Naive thymus-derived CD4-positive, alpha-beta T cell (primary cell): ENCODE measurements around the gene NSFL1C. TPM values are rescaled to one million over a fixed set of nuclear protein-coding genes. Genes with fewer than 3 reads are reported as not detected.
A peak's percentile ranks its signal among the peaks of the same experiment; 100 is the strongest.
"Not testable (repeated sequence)": the region's sequence is repeated elsewhere in the genome, so short reads cannot be mapped to it uniquely, and the experiment has no call there.

Experiments used
- ATAC-seq: fragments of 150-1000 bp; cut with Tn5 transposase; 2 replicates; pipeline ENCODE4 v1.10.0; 2021; ENCODE audit warnings: mild to moderate bottlenecking, moderate library complexity
- CTCF ChIA-PET: fragments of 350-600 bp; sonication (Branson Sonifier 250); formaldehyde crosslinking; loops from one replicate; lab custom pipeline; 2021; ENCODE audit warnings: antibody characterized with exemption; lab: Charles Lee
- POLR2A ChIA-PET: fragments of 350-600 bp; sonication (Branson Sonifier 250); formaldehyde crosslinking; loops from one replicate; lab custom pipeline; 2021; ENCODE audit warnings: antibody characterized with exemption, inconsistent platforms; lab: Charles Lee
- DNase-seq, 9 donors: peaks; one replicate each; pipeline versions ENCODE4 v3.0.0 to v3.0.0-alpha.2; 2020 to 2022; ENCODE audit warnings: mixed read lengths in 1 of 9
- H3K27ac ChIP-seq: one replicate; pipeline ENCODE4 v1.7.0; 2013; ENCODE audit warnings: mild to moderate bottlenecking, low read depth, low read length, moderate library complexity
- H3K27me3 ChIP-seq, 2 donors: one replicate each; pipeline ENCODE4 v1.7.0; 2013; ENCODE audit warnings: low read length in 2 of 2, mild to moderate bottlenecking in 2 of 2, moderate library complexity in 2 of 2; ENCODE audit not compliant: control insufficient read depth in 2 of 2, insufficient read depth in 2 of 2
- H3K36me3 ChIP-seq, 3 experiments: 1 replicate in 2 of 3; 2 replicates in 1 of 3; pipeline ENCODE4 v1.7.0; 2013; ENCODE audit warnings: low read length in 3 of 3, mild to moderate bottlenecking in 3 of 3, moderate library complexity in 1 of 3; ENCODE audit not compliant: insufficient read depth in 3 of 3, control insufficient read depth in 2 of 3
- H3K4me1 ChIP-seq, 2 donors: one replicate each; pipeline ENCODE4 v1.7.0; 2013; ENCODE audit warnings: low read length in 2 of 2, mild to moderate bottlenecking in 2 of 2, moderate library complexity in 1 of 2; ENCODE audit not compliant: control insufficient read depth in 2 of 2, insufficient read depth in 2 of 2
- H3K4me3 ChIP-seq: 2 replicates; pipeline ENCODE4 v1.7.0; 2013; ENCODE audit warnings: mild to moderate bottlenecking, low read length
- H3K9me3 ChIP-seq, 3 experiments: 1 replicate in 2 of 3; 2 replicates in 1 of 3; pipeline ENCODE4 v1.7.0; 2013; ENCODE audit warnings: low read length in 3 of 3; ENCODE audit not compliant: control insufficient read depth in 2 of 3
- H3K27ac Mint-ChIP-seq, 9 donors: one replicate each; pipeline ENCODE4 v1.8.0; 2020 to 2022; ENCODE audit warnings: mixed read lengths in 9 of 9, mild to moderate bottlenecking in 8 of 9, moderate library complexity in 5 of 9, inconsistent platforms in 2 of 9
- H3K27me3 Mint-ChIP-seq, 5 donors: one replicate each; pipeline ENCODE4 v1.8.0; 2021 to 2022; ENCODE audit warnings: mixed read lengths in 5 of 5, mild to moderate bottlenecking in 1 of 5
- H3K36me3 Mint-ChIP-seq, 5 donors: one replicate each; pipeline ENCODE4 v1.8.0; 2020 to 2022; ENCODE audit warnings: mixed read lengths in 5 of 5, mild to moderate bottlenecking in 3 of 5, inconsistent platforms in 1 of 5
- H3K4me1 Mint-ChIP-seq, 7 donors: one replicate each; pipeline ENCODE4 v1.8.0; 2020 to 2022; ENCODE audit warnings: mixed read lengths in 7 of 7, mild to moderate bottlenecking in 3 of 7, inconsistent platforms in 1 of 7
- H3K4me3 Mint-ChIP-seq, 10 donors: one replicate each; pipeline ENCODE4 v1.8.0; 2020 to 2022; ENCODE audit warnings: mild to moderate bottlenecking in 10 of 10, mixed read lengths in 10 of 10, moderate library complexity in 6 of 10, inconsistent platforms in 2 of 10
- H3K9me3 Mint-ChIP-seq, 11 donors: one replicate each; pipeline ENCODE4 v1.8.0; 2020 to 2022; ENCODE audit warnings: mixed read lengths in 11 of 11, mild to moderate bottlenecking in 4 of 11, inconsistent platforms in 1 of 11, moderate library complexity in 1 of 11
- intact Hi-C, 2 donors: fragments of 100-400 bp; cut with micrococcal nuclease; formaldehyde crosslinking; loops; one replicate each; pipeline ENCODE4 v1.15.1; 2023
- polyA plus RNA-seq, 2 donors: library from polyadenylated mRNA; unstranded; fragments of 300-500 nt; fragmentation: Illumina TruSeq; gene quantifications; one replicate each; pipeline ENCODE4 v1.2.3, GENCODE V29; 2021
- total RNA-seq, 6 experiments: library from RNA in 5 of 6; stranded (reverse) in 5 of 6; gene quantifications; 1 replicate in 5 of 6; 2 replicates in 1 of 6; pipeline ENCODE4 v1.2.3 and lab custom pipeline; 2021 to 2026

The NSFL1C gene
- total and polyA plus RNA-seq, 7 experiments from 2014 or later = 59.3 to 81.8 (median 65.7) TPM

- CTCF ChIA-PET = interaction anchor here (0.6 kb wide), 1 partner anchor 32 kb away, joined by 3 read pairs; no protein-coding TSS in a partner anchor
- peaks cover 0 to 16% (median 4%) of the 10 kb centered on the region in 5 donors for H3K27me3 Mint-ChIP-seq
Observed at GRCh38 chr20:1403624-1404023, 63.0 kb downstream of the NSFL1C start.

GRCh38 chr20:1402149-1402548, 64.5 kb downstream of the NSFL1C start:
- peaks cover 0 to 19% (median 6%) of the 10 kb centered on the region in 11 donors for H3K9me3 Mint-ChIP-seq

More at GRCh38 chr20:1403624-1404023, 63.0 kb downstream of the NSFL1C start:
- intact Hi-C loops = no loop called here
- Histone ChIP-seq H3K27ac (no peak overlapping the region), H3K9me3 (peaks cover 0 to 4% (median 0%) of the 10 kb centered on the region in 3 experiments), H3K4me1 (peaks cover 3 to 5% of the 10 kb centered on the region in 2 donors), H3K36me3 (no peaks in the 10 kb centered on the region), H3K4me3 (no peak overlapping the region), H3K27me3 (no peaks in the 10 kb centered on the region)
- Mint-ChIP-seq H3K36me3 (peaks cover 0 to 12% (median 6%) of the 10 kb centered on the region in 5 donors), H3K4me3 (peak overlapping the region in 1 of 10 donors; percentile 27), H3K27ac (peak overlapping the region in 1 of 9 donors; percentile 12), H3K9me3 (peaks cover 0 to 17% (median 6%) of the 10 kb centered on the region in 11 donors), H3K4me1 (peaks cover 0 to 16% (median 14%) of the 10 kb centered on the region in 7 donors)
- POLR2A ChIA-PET = no interaction called here
- DNase-seq (no peak), ATAC-seq (no peak)

GRCh38 chr20:1401451-1401907, 65.2 kb downstream of the NSFL1C start:
- intact Hi-C loops = no loop called here
- ATAC-seq (no peak), DNase-seq (no peak)
- no peak overlapping the region for H3K4me3 Mint-ChIP-seq
- no peaks in the 10 kb centered on the region for H3K36me3 ChIP-seq
- no peak overlapping the region for H3K4me3 ChIP-seq
- peaks cover 0 to 8% (median 7%) of the 10 kb centered on the region in 5 donors for H3K36me3 Mint-ChIP-seq
- H3K9me3 ChIP-seq = peaks cover 0 to 4% (median 0%) of the 10 kb centered on the region in 3 experiments
- peaks cover 0 to 23% (median 0%) of the 10 kb centered on the region in 5 donors for H3K27me3 Mint-ChIP-seq
- H3K4me1 ChIP-seq = peaks cover 3 to 5% of the 10 kb centered on the region in 2 donors
- H3K27me3 ChIP-seq = no peaks in the 10 kb centered on the region
- peaks cover 0 to 25% (median 6%) of the 10 kb centered on the region in 11 donors for H3K9me3 Mint-ChIP-seq
- ChIA-PET POLR2A (no interaction called here), CTCF (interaction anchor here (1.4 kb wide), 1 partner anchor 102 kb away, joined by 3 read pairs; no protein-coding TSS in a partner anchor)
- H3K27ac Mint-ChIP-seq = no peak overlapping the region
- H3K4me1 Mint-ChIP-seq = peaks cover 9 to 25% (median 22%) of the 10 kb centered on the region in 7 donors
- H3K27ac ChIP-seq = no peak overlapping the region

More at GRCh38 chr20:1402149-1402548, 64.5 kb downstream of the NSFL1C start:
- POLR2A ChIA-PET = no interaction called here
- no peak for ATAC-seq
- H3K4me1 Mint-ChIP-seq = peaks cover 2 to 18% (median 15%) of the 10 kb centered on the region in 7 donors
- no peak overlapping the region for H3K4me3 ChIP-seq
- intact Hi-C loops = no loop called here
- peaks cover 0 to 20% (median 4%) of the 10 kb centered on the region in 5 donors for H3K27me3 Mint-ChIP-seq
- H3K27ac Mint-ChIP-seq = peak overlapping the region in 3 of 9 donors; percentile 63 to 81 (median 78)
- peaks cover 3 to 5% of the 10 kb centered on the region in 2 donors for H3K4me1 ChIP-seq
- H3K36me3 ChIP-seq = no peaks in the 10 kb centered on the region
- H3K27me3 ChIP-seq = no peaks in the 10 kb centered on the region
- no peak for DNase-seq
- CTCF ChIA-PET = interaction anchor here (1.4 kb wide), 1 partner anchor 102 kb away, joined by 3 read pairs; no protein-coding TSS in a partner anchor
- H3K4me3 Mint-ChIP-seq = peak overlapping the region in 6 of 10 donors; percentile 22 to 72 (median 26)
- H3K27ac ChIP-seq = no peak overlapping the region
- peaks cover 0 to 4% (median 0%) of the 10 kb centered on the region in 3 experiments for H3K9me3 ChIP-seq
- H3K36me3 Mint-ChIP-seq = peaks cover under 1 to 11% (median 6%) of the 10 kb centered on the region in 5 donors

- H3K4me1 Mint-ChIP-seq = peaks cover 9 to 42% (median 32%) of the 10 kb centered on the region in 7 donors
- ChIA-PET CTCF (interaction anchor here (0.8 kb wide), 1 partner anchor 94 kb away, joined by 3 read pairs; no protein-coding TSS in a partner anchor), POLR2A (interaction anchor here (0.8 kb wide), 1 partner anchor 67 kb away, joined by 3 read pairs; no protein-coding TSS in a partner anchor)
- H3K36me3 ChIP-seq, ATAC-seq, intact Hi-C loops, H3K4me3 ChIP-seq, H3K4me1 ChIP-seq, H3K4me3 Mint-ChIP-seq, H3K36me3 Mint-ChIP-seq, H3K9me3 ChIP-seq, H3K27ac ChIP-seq, DNase-seq, H3K27me3 ChIP-seq: not testable (repeated sequence)
- H3K9me3 Mint-ChIP-seq = peaks cover 0 to 28% (median 6%) of the 10 kb centered on the region in 11 donors
- peak overlapping the region in 1 of 9 donors; percentile 12 for H3K27ac Mint-ChIP-seq
- H3K27me3 Mint-ChIP-seq = peaks cover 0 to 35% (median 0%) of the 10 kb centered on the region in 5 donors
Observed at GRCh38 chr20:1399678-1400366, 66.8 kb downstream of the NSFL1C start.

- H3K36me3 Mint-ChIP-seq, DNase-seq, ATAC-seq, intact Hi-C loops, H3K27ac ChIP-seq, H3K27ac Mint-ChIP-seq, H3K9me3 ChIP-seq, H3K4me3 ChIP-seq, H3K4me3 Mint-ChIP-seq, H3K27me3 ChIP-seq, H3K36me3 ChIP-seq: not testable (repeated sequence)
- H3K27me3 Mint-ChIP-seq = peaks cover 0 to 35% (median 0%) of the 10 kb centered on the region in 5 donors
- CTCF ChIA-PET = interaction anchor here (0.7 kb wide), 1 partner anchor 76 kb away, joined by 3 read pairs; no protein-coding TSS in a partner anchor
- H3K4me1 Mint-ChIP-seq = peaks cover 14 to 51% (median 42%) of the 10 kb centered on the region in 7 donors
- peaks cover 10 to 14% of the 10 kb centered on the region in 2 donors for H3K4me1 ChIP-seq
- POLR2A ChIA-PET = interaction anchor here (0.6 kb wide), 1 partner anchor 111 kb away, joined by 3 read pairs; no protein-coding TSS in a partner anchor
- peaks cover 0 to 22% (median 6%) of the 10 kb centered on the region in 11 donors for H3K9me3 Mint-ChIP-seq
Observed at GRCh38 chr20:1398185-1398584, 68.5 kb downstream of the NSFL1C start.

GRCh38 chr20:1397710-1398109, 68.9 kb downstream of the NSFL1C start:
- H3K27ac Mint-ChIP-seq = no peak overlapping the region
- H3K4me3 ChIP-seq = no peak overlapping the region
- CTCF ChIA-PET = interaction anchor here (0.6 kb wide), 1 partner anchor 12 kb away, joined by 3 read pairs; no protein-coding TSS in a partner anchor
- H3K9me3 Mint-ChIP-seq = peaks cover 0 to 19% (median 6%) of the 10 kb centered on the region in 11 donors
- ATAC-seq = no peak
- peaks cover 0 to 9% (median 6%) of the 10 kb centered on the region in 5 donors for H3K36me3 Mint-ChIP-seq
- peaks cover 0 to 2% (median 0%) of the 10 kb centered on the region in 3 experiments for H3K9me3 ChIP-seq
- H3K4me3 Mint-ChIP-seq = no peak overlapping the region
- H3K27me3 Mint-ChIP-seq = peaks cover 0 to 35% (median 0%) of the 10 kb centered on the region in 5 donors
- no peak overlapping the region for H3K27ac ChIP-seq
- no peak for DNase-seq
- H3K4me1 ChIP-seq = peaks cover 11 to 14% of the 10 kb centered on the region in 2 donors
- H3K4me1 Mint-ChIP-seq = peaks cover 14 to 50% (median 41%) of the 10 kb centered on the region in 7 donors
- intact Hi-C loops = no loop called here
- H3K27me3 ChIP-seq = no peaks in the 10 kb centered on the region
- H3K36me3 ChIP-seq = no peaks in the 10 kb centered on the region
- POLR2A ChIA-PET = no interaction called here
